ENCODE data around the gene IQGAP2.

Gene IQGAP2

DNA sequence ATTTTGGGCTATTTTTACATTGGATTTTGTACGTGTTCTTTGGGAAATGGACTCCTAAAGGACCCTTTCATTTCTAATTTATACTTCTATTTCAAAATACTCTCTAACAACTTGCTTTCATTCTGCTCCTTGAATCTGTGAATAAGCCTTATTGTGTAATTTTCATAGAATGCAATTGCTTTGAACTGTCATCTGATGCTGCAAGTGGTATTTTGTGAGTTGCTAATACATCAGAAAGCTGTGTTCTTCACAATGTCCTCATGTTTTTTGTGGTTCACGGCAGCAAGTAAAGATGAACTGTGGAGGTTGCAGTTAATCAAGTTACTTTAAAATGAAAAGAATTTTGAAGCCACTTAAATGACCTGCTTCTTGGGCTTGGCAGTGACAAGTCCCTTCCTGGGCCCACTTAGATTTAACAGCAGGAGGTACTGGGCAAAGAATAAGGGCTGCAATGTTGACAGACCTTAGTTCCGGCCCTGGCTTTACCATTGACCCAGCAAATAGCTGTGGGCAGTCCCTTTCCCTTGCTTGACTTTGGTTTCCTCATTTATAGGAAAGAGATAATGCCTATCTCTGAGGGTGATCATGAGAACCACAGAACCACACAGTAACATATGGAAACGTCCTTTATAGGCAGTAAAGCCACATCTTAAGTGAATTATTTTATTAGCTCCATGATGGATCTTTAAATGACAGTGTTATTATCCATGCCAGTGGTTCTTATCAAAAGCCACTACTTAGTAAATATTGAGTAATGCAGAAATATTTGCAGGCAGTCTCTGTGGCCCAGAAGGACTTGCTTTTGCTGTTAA lies 54.8 kb downstream of the IQGAP2 start:
- peaks cover 12% of the 10 kb centered on the region for H3K79me2 ChIP-seq
- no peaks in the 10 kb centered on the region for H3K27me3 ChIP-seq (ENCODE audit: control insufficient read depth, insufficient read depth, low read length)
- no peaks in the 10 kb centered on the region for H3K9me3 ChIP-seq (ENCODE audit: control insufficient read depth, low read length)
- no peak overlapping the region for H2AFZ ChIP-seq
- no peaks in the 10 kb centered on the region for H3K36me3 ChIP-seq (ENCODE audit: control insufficient read depth, insufficient read depth, low read length)
- H3K27ac ChIP-seq = no peak overlapping the region
- no peak overlapping the region for H3K4me2 ChIP-seq (ENCODE audit: low read length)
- TF ChIP-seq, protein P1, sequence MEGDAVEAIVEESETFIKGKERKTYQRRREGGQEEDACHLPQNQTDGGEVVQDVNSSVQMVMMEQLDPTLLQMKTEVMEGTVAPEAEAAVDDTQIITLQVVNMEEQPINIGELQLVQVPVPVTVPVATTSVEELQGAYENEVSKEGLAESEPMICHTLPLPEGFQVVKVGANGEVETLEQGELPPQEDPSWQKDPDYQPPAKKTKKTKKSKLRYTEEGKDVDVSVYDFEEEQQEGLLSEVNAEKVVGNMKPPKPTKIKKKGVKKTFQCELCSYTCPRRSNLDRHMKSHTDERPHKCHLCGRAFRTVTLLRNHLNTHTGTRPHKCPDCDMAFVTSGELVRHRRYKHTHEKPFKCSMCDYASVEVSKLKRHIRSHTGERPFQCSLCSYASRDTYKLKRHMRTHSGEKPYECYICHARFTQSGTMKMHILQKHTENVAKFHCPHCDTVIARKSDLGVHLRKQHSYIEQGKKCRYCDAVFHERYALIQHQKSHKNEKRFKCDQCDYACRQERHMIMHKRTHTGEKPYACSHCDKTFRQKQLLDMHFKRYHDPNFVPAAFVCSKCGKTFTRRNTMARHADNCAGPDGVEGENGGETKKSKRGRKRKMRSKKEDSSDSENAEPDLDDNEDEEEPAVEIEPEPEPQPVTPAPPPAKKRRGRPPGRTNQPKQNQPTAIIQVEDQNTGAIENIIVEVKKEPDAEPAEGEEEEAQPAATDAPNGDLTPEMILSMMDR (IDR thresholded peaks at IDR 0.05) = no peak
- no peak overlapping the region for H3K9ac ChIP-seq
- peaks cover 8% of the 10 kb centered on the region for H3K4me1 ChIP-seq
- H3K4me3 ChIP-seq (ENCODE audit: low read depth, low read length) = no peak overlapping the region

DNA sequence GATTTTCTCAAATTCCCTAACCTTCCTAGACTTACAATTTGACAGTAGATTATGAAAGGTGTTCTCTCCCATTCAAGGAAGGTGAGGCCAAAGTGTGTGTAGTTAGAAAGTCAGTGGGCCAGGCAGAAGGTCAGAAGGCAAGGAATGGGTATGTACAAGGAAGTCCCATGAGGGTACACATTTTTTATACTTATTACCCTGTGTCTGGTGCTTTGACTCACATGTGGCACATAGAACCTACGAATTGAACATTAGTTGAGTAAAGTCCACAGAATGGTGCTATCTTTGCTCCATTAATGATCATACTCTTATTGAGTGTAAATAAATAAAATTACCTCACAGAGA lies 55.4 kb downstream of the IQGAP2 start:
- Histone ChIP-seq H3K9me3 (ENCODE audit: control insufficient read depth, low read length) (no peaks in the 10 kb centered on the region), H3K27ac (no peak overlapping the region)
- TF ChIP-seq, protein P1 (IDR thresholded peaks at IDR 0.05) = no peak

DNA sequence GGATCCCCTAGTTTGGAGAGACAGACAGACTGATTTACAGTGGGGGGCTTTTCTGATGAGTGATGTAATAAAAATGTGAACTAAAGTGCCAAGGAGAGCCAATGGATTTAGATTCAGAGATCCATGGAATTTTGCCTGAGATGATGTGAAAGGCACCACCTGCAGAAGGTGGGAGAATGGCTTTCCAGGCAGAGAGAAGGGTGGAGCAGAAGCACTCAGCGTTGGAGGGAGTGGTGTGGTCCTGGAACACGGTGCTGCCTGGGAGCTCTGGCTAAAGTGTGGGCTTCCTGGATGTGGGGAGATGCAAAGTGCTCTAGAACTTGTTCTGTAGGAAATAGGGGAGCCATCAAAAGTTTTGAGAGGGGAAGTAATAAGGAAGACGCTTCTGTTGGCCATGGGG lies 57.0 kb downstream of the IQGAP2 start:
- Histone ChIP-seq H3K4me1 (peaks cover 8% of the 10 kb centered on the region), H3K27me3 (ENCODE audit: control insufficient read depth, insufficient read depth, low read length) (no peaks in the 10 kb centered on the region), H3K4me3 (ENCODE audit: low read depth, low read length) (no peak overlapping the region), H3K36me3 (ENCODE audit: control insufficient read depth, insufficient read depth, low read length) (no peaks in the 10 kb centered on the region), H2AFZ (no peak overlapping the region), H3K79me2 (peaks cover 9% of the 10 kb centered on the region), H3K27ac (no peak overlapping the region), H3K4me2 (ENCODE audit: low read length) (no peak overlapping the region), H3K9ac (no peak overlapping the region), H3K9me3 (ENCODE audit: control insufficient read depth, low read length) (no peaks in the 10 kb centered on the region)
- TF ChIP-seq, protein P1 (IDR thresholded peaks at IDR 0.05) = no peak

More for the DNA sequence above, 55.4 kb downstream of the IQGAP2 start:
- Histone ChIP-seq H3K79me2 (peaks cover 9% of the 10 kb centered on the region), H2AFZ (no peak overlapping the region), H3K36me3 (ENCODE audit: control insufficient read depth, insufficient read depth, low read length) (no peaks in the 10 kb centered on the region), H3K9ac (no peak overlapping the region), H3K4me3 (ENCODE audit: low read depth, low read length) (no peak overlapping the region), H3K4me2 (ENCODE audit: low read length) (no peak overlapping the region), H3K27me3 (ENCODE audit: control insufficient read depth, insufficient read depth, low read length) (no peaks in the 10 kb centered on the region), H3K4me1 (peaks cover 8% of the 10 kb centered on the region)

DNA sequence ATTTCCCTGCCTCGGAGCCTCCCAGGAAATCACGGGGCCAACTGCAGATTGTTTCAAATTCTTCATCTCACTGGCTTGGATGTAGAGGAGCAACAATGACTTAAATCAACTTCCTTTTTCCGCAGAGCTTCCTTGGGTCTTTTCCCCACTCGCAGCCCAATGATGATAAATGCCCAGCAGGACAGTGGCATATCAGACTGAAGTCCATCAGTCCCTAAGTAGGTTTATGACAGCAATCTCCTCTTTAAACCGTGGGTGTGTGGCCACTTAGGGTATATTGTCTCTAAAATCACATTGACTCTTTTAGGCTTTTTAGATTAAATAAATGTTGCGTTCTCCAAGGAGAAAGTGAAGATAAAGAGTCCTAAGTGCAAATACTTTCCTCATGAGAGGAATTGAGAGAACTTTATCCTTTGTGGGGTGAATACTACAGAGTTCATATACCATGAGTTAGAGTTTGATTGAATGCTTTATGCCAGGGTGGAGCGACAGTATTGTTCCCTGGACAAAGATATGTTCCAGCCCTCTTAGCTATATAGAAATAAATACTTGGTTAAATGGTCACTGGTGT lies 59.1 kb downstream of the IQGAP2 start:
- H3K4me2 ChIP-seq (ENCODE audit: low read length) = no peak overlapping the region
- H3K36me3 ChIP-seq (ENCODE audit: control insufficient read depth, insufficient read depth, low read length) = no peaks in the 10 kb centered on the region
- H3K4me3 ChIP-seq (ENCODE audit: low read depth, low read length) = no peak overlapping the region
- TF ChIP-seq, protein P1 (IDR thresholded peaks at IDR 0.05) = no peak
- H2AFZ ChIP-seq = no peak overlapping the region
- peaks cover 8% of the 10 kb centered on the region for H3K4me1 ChIP-seq
- no peak overlapping the region for H3K9ac ChIP-seq
- no peaks in the 10 kb centered on the region for H3K27me3 ChIP-seq (ENCODE audit: control insufficient read depth, insufficient read depth, low read length)
- no peaks in the 10 kb centered on the region for H3K9me3 ChIP-seq (ENCODE audit: control insufficient read depth, low read length)
- peaks cover 7% of the 10 kb centered on the region for H3K79me2 ChIP-seq
- H3K27ac ChIP-seq = no peak overlapping the region
